Measurements from ENCODE around the gene RNF168. TPM values are rescaled to one million over a fixed set of nuclear protein-coding genes. Genes with fewer than 3 reads are reported as not detected.

RNF168 gene
- polyA plus RNA-seq, 1 donor (not counting 4 experiments of a cell fraction or from before 2014, with no cell fraction given) = 7.2 TPM

DNA sequence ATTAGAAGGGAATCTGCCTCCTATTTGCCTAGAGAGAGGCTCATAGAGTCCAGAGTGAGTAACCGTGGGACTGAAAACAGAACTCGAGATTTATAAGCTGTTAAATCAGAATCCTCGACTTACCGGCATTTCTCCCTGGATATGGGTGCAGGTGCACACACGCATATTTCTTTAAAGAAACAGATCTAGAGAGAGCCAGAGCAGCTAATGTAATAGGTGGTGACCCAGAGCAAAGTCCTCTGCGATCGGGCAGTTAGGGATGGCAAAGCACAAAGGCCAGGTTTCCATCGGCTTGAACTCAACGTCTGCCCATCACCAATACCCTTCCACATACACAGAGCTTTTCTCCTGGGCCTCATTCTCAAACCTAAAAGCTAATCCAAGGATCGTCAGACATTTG, 13.8 kb downstream of the RNF168 start:
- Histone ChIP-seq H3K27ac (ENCODE audit: control insufficient read depth, insufficient read depth, low read length) (no peak overlapping the region), H3K9me1 (ENCODE audit: control insufficient read depth, extremely low read depth, insufficient read depth, low read length) (no peaks in the 10 kb centered on the region), H3K27me3 (ENCODE audit: control insufficient read depth, extremely low read depth, insufficient read depth, low read length) (no peaks in the 10 kb centered on the region), H4K20me1 (ENCODE audit: control insufficient read depth, extremely low read depth, insufficient read depth, low read length) (no peaks in the 10 kb centered on the region), H3K9me3 (ENCODE audit: control insufficient read depth, low read depth, low read length) (no peaks in the 10 kb centered on the region), H3K79me2 (ENCODE audit: control insufficient read depth, insufficient read depth, low read length) (peaks cover 59% of the 10 kb centered on the region), H3K36me3 (ENCODE audit: control insufficient read depth in 2 of 2, extremely low read depth in 1 of 2, insufficient read depth in 2 of 2, low read length in 2 of 2) (peaks cover 8 to 9% of the 10 kb centered on the region in 2 experiments), H3K9ac (ENCODE audit: control insufficient read depth, extremely low read depth, insufficient read depth, low read length) (no peak overlapping the region), H3K4me3 (ENCODE audit: control insufficient read depth in 2 of 3, extremely low read depth in 1 of 3, insufficient read depth in 2 of 3, low read depth in 1 of 3, low read length in 3 of 3) (no peak overlapping the region), H2AFZ (ENCODE audit: control insufficient read depth, low read length) (no peak overlapping the region), H3K4me2 (ENCODE audit: control insufficient read depth, extremely low read depth, insufficient read depth, low read depth, low read length) (no peak overlapping the region), H3K4me1 (ENCODE audit: control insufficient read depth, extremely low read depth, insufficient read depth, low read length) (no peaks in the 10 kb centered on the region)
- DNase-seq (ENCODE audit: low read depth, low spot score) (no peak), FAIRE-seq (no peak)
- dilution Hi-C loops (cut with MboI; ENCODE audit: extremely low pct_ligation_motif_present, low sequenced_read_pairs) = no loop called here
- TF ChIP-seq, protein P1, sequence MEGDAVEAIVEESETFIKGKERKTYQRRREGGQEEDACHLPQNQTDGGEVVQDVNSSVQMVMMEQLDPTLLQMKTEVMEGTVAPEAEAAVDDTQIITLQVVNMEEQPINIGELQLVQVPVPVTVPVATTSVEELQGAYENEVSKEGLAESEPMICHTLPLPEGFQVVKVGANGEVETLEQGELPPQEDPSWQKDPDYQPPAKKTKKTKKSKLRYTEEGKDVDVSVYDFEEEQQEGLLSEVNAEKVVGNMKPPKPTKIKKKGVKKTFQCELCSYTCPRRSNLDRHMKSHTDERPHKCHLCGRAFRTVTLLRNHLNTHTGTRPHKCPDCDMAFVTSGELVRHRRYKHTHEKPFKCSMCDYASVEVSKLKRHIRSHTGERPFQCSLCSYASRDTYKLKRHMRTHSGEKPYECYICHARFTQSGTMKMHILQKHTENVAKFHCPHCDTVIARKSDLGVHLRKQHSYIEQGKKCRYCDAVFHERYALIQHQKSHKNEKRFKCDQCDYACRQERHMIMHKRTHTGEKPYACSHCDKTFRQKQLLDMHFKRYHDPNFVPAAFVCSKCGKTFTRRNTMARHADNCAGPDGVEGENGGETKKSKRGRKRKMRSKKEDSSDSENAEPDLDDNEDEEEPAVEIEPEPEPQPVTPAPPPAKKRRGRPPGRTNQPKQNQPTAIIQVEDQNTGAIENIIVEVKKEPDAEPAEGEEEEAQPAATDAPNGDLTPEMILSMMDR (optimal IDR thresholded peaks at IDR 0.05 in 1 of 3, IDR thresholded peaks at IDR 0.05 in 1 of 3, conservative IDR thresholded peaks at IDR 0.05 in 1 of 3; ENCODE audit: extremely low read depth in 1 of 3, insufficient read depth in 2 of 3, low read length in 3 of 3) = no peak
- TF ChIP-seq EZH2 (IDR thresholded peaks at IDR 0.05; ENCODE audit: low read length) = no peak

DNA sequence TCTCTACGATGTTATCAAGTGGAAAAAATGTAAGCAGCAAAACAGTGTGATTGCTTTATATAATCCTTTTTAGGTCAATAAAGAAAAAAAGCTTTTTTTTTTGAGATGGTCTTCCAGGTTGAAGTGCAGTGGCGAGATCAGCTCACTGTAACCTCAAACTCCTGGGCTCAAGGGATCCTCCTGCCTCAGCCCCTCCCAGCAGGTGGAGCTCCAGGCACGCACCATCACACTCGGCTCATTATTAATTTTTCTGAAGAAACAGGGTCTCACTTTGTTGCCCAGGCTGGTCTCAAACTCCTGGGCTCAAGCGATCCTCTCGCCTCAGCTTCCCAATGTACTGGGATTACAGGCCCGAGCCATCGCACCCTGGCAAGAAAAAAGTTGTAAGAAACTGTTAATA, 17.3 kb downstream of the RNF168 start:
- DNase-seq (ENCODE audit: low read depth, low spot score) (no peak), FAIRE-seq (no peak)
- TF ChIP-seq, protein P1 (optimal IDR thresholded peaks at IDR 0.05 in 1 of 3, IDR thresholded peaks at IDR 0.05 in 1 of 3, conservative IDR thresholded peaks at IDR 0.05 in 1 of 3; ENCODE audit: extremely low read depth in 1 of 3, insufficient read depth in 2 of 3, low read length in 3 of 3) = peak; percentile 36 to 58 (median 39)
- no peak for TF ChIP-seq EZH2 (IDR thresholded peaks at IDR 0.05; ENCODE audit: low read length)
- H3K36me3 ChIP-seq (ENCODE audit: control insufficient read depth in 2 of 2, extremely low read depth in 1 of 2, insufficient read depth in 2 of 2, low read length in 2 of 2) = peaks cover 17% of the 10 kb centered on the region in 2 experiments
- dilution Hi-C loops (cut with MboI; ENCODE audit: extremely low pct_ligation_motif_present, low sequenced_read_pairs) = no loop called here
- H3K27ac ChIP-seq (ENCODE audit: control insufficient read depth, insufficient read depth, low read length) = no peak overlapping the region
- no peaks in the 10 kb centered on the region for H4K20me1 ChIP-seq (ENCODE audit: control insufficient read depth, extremely low read depth, insufficient read depth, low read length)
- no peak overlapping the region for H3K4me2 ChIP-seq (ENCODE audit: control insufficient read depth, extremely low read depth, insufficient read depth, low read depth, low read length)
- no peak overlapping the region for H2AFZ ChIP-seq (ENCODE audit: control insufficient read depth, low read length)
- no peak overlapping the region for H3K4me3 ChIP-seq (ENCODE audit: control insufficient read depth in 2 of 3, extremely low read depth in 1 of 3, insufficient read depth in 2 of 3, low read depth in 1 of 3, low read length in 3 of 3)
- no peaks in the 10 kb centered on the region for H3K27me3 ChIP-seq (ENCODE audit: control insufficient read depth, extremely low read depth, insufficient read depth, low read length)
- no peak overlapping the region for H3K9ac ChIP-seq (ENCODE audit: control insufficient read depth, extremely low read depth, insufficient read depth, low read length)
- peaks cover 25% of the 10 kb centered on the region for H3K79me2 ChIP-seq (ENCODE audit: control insufficient read depth, insufficient read depth, low read length)
- H3K9me1 ChIP-seq (ENCODE audit: control insufficient read depth, extremely low read depth, insufficient read depth, low read length) = no peaks in the 10 kb centered on the region
- H3K9me3 ChIP-seq (ENCODE audit: control insufficient read depth, low read depth, low read length) = no peaks in the 10 kb centered on the region
- H3K4me1 ChIP-seq (ENCODE audit: control insufficient read depth, extremely low read depth, insufficient read depth, low read length) = no peaks in the 10 kb centered on the region
